Measurements from ENCODE around the gene TFDP2. TPM values are rescaled to one million over a fixed set of nuclear protein-coding genes. Genes with fewer than 3 reads are reported as not detected.

The TFDP2 gene
- total and polyA plus RNA-seq, 2 of the 8 experiments (the other 6 are each of a cell fraction or from before 2014, with no cell fraction given) = 41.1 to 119 TPM

GRCh38 chr3:142077155-142077858 is 72.0 kb downstream of the TFDP2 start:
- Histone ChIP-seq H3K27me3 (replicated peaks in 1 of 4; ENCODE audit: control insufficient read depth in 3 of 4, extremely low read depth in 1 of 4, insufficient read depth in 3 of 4, low read length in 3 of 4) (no peaks in the 10 kb centered on the region), H2BK15ac (ENCODE audit: low read length) (no peak overlapping the region), H3K79me2 (ENCODE audit: control insufficient read depth in 1 of 2, insufficient read depth in 2 of 2, low read length in 2 of 2) (no peaks in the 10 kb centered on the region), H2BK120ac (replicated peaks; ENCODE audit: low read depth, low read length) (no peak overlapping the region), H3K79me1 (ENCODE audit: low read depth, low read length) (no peaks in the 10 kb centered on the region), H4K91ac (replicated peaks; ENCODE audit: insufficient read length, low read length) (no peak overlapping the region), H3K9ac (replicated peaks in 1 of 4; ENCODE audit: extremely low read depth in 1 of 4, low read depth in 3 of 4, low read length in 3 of 4) (no peak overlapping the region), H3K4me3 (ENCODE audit: extremely low read depth in 1 of 4, insufficient read depth in 2 of 4, low read depth in 3 of 4, low read length in 4 of 4) (no peak overlapping the region), H4K5ac (ENCODE audit: insufficient read length, low read depth, low read length) (no peak overlapping the region), H3K9me3 (ENCODE audit: insufficient read depth in 2 of 2, low read depth in 1 of 2, low read length in 1 of 2) (no peaks in the 10 kb centered on the region), H2BK20ac (ENCODE audit: low read length) (no peak overlapping the region), H3K4me1 (replicated peaks in 1 of 4; ENCODE audit: control insufficient read depth in 3 of 4, insufficient read depth in 4 of 4, low read length in 3 of 4) (peaks cover 0 to 4% (median 0%) of the 10 kb centered on the region in 4 experiments; a peak in 2 of 7 replicates), H3K14ac (ENCODE audit: insufficient read length) (no peak overlapping the region), H3K27ac (ENCODE audit: low read depth, low read length) (no peak overlapping the region), H4K20me1 (replicated peaks in 1 of 2; ENCODE audit: control insufficient read depth in 1 of 2, insufficient read depth in 2 of 2, low read length in 2 of 2) (no peaks in the 10 kb centered on the region), H2BK12ac (ENCODE audit: low read depth, low read length) (0 out of 2 replicates have a peak overlapping the region, but pooled peaks have one; percentile 4), H2AK5ac (ENCODE audit: low read depth, low read length) (no peak overlapping the region), H3K56ac (replicated peaks; ENCODE audit: insufficient read length, low read depth, low read length) (no peak overlapping the region), H3K36me3 (ENCODE audit: control insufficient read depth in 2 of 4, insufficient read depth in 4 of 4, low read length in 3 of 4) (no peaks in the 10 kb centered on the region), H2BK5ac (ENCODE audit: low read depth, low read length) (no peak overlapping the region), H3K18ac (ENCODE audit: extremely low read depth, low read length) (no peak overlapping the region), H2AFZ (ENCODE audit: low read length) (no peak overlapping the region), H3K4ac (replicated peaks; ENCODE audit: insufficient read length, low read depth, low read length) (no peak overlapping the region), H3K23me2 (ENCODE audit: low read depth, low read length) (no peaks in the 10 kb centered on the region), H3K4me2 (ENCODE audit: insufficient read depth in 1 of 2, low read depth in 2 of 2, low read length in 2 of 2) (no peak overlapping the region), H4K8ac (ENCODE audit: extremely low read depth, insufficient read depth, low read length) (no peak overlapping the region), H3K23ac (ENCODE audit: insufficient read length) (no peak overlapping the region)
- ChIA-PET CTCF (ENCODE audit: partially characterized antibody) (interaction anchor here (0.6 to 1.6 kb wide), 7 partner anchors 8 to 159 kb away, joined by 3 to 4 read pairs (median 4); no protein-coding TSS in a partner anchor), POLR2A (ENCODE audit: partially characterized antibody) (interaction anchor here (0.9 kb wide), 1 partner anchor 10 kb away, joined by 4 read pairs; no protein-coding TSS in a partner anchor)
- 95% methylated on average over 4 of the region's 4 CpGs; no CpG with 5 or more reads in 1 of the 2 experiments for WGBS, 2 experiments (ENCODE audit: extremely low coverage in 1 of 2, insufficient coverage in 1 of 2, insufficient read length in 1 of 2, insufficient replicate concordance in 2 of 2, low coverage in 1 of 2, low lambda C conversion rate in 2 of 2, missing lambda C conversion rate in 1 of 2)
- no peak for FAIRE-seq
- DNase-seq (ENCODE audit: low read depth in 1 of 2, low spot score in 2 of 2) = no peak
- TF ChIP-seq BACH1 (IDR thresholded peaks at IDR 0.05; ENCODE audit: low read length) (no peak), BRCA1 (IDR thresholded peaks at IDR 0.05; ENCODE audit: low read depth, low read length) (no peak), TAF1 (IDR thresholded peaks at IDR 0.05; ENCODE audit: low read depth, low read length) (no peak), ASH2L (IDR thresholded peaks at IDR 0.05; ENCODE audit: low read length) (no peak), PHF8 (conservative IDR thresholded peaks at IDR 0.05; ENCODE audit: low read depth, low read length) (no peak), CHD1 (IDR thresholded peaks at IDR 0.05; ENCODE audit: low read depth, low read length) (no peak), CTBP2 (IDR thresholded peaks at IDR 0.05; ENCODE audit: borderline replicate concordance, insufficient read depth, insufficient read length, low read length) (no peak), RNF2 (IDR thresholded peaks at IDR 0.05; ENCODE audit: borderline replicate concordance, low read depth, low read length, missing control alignments, poor library complexity, severe bottlenecking) (no peak), MAX (IDR thresholded peaks at IDR 0.05) (no peak), RXRA (IDR thresholded peaks at IDR 0.05; ENCODE audit: insufficient read depth, low read depth, low read length) (no peak), POLR2A (IDR thresholded peaks at IDR 0.05; ENCODE audit: control extremely low read depth in 1 of 2, low read depth in 2 of 2, low read length in 2 of 2) (no peak), KDM4A (IDR thresholded peaks at IDR 0.05; ENCODE audit: low read depth, low read length, severe bottlenecking) (no peak), JUND (IDR thresholded peaks at IDR 0.05; ENCODE audit: low read length) (no peak)

All from H1 (cell line).